WTC11 (cell line): Measurements from ENCODE around the gene ITPK1. TPM values are rescaled to one million over a fixed set of nuclear protein-coding genes. Genes with fewer than 3 reads are reported as not detected.
A peak's percentile ranks its signal among the peaks of the same experiment; 100 is the strongest.

ENCODE experiments used
- ATF3 ChIP-seq: sonication (generic); formaldehyde crosslinking; conservative IDR thresholded peaks from 2 replicates; pipeline ENCODE4 v1.8.1; 2022; ENCODE audit warnings: mild to moderate bottlenecking, missing genetic modification reagents
- CREM ChIP-seq: sonication (generic); formaldehyde crosslinking; IDR thresholded peaks from 2 replicates; pipeline ENCODE4 v1.8.1; 2022; ENCODE audit warnings: mild to moderate bottlenecking, missing genetic modification reagents, moderate library complexity
- ESRRA ChIP-seq: sonication (generic); formaldehyde crosslinking; IDR thresholded peaks from 2 replicates; pipeline ENCODE4 v1.8.1; 2022; ENCODE audit warnings: mild to moderate bottlenecking, missing genetic modification reagents, borderline replicate concordance
- FOXP4 ChIP-seq: sonication (generic); formaldehyde crosslinking; IDR thresholded peaks from 2 replicates; pipeline ENCODE4 v1.8.0; 2022; ENCODE audit warnings: mild to moderate bottlenecking, missing genetic modification reagents
- GRHL2 ChIP-seq: fragments of 250-450 bp; sonication (Bioruptor Pico); IDR thresholded peaks from 2 replicates; pipeline ENCODE4 v1.8.0; 2022; ENCODE audit warnings: mild to moderate bottlenecking, moderate library complexity; ENCODE audit not compliant: insufficient replicate concordance, severe bottlenecking
- JAZF1 ChIP-seq: fragments of 250-450 bp; sonication (Bioruptor Pico); IDR thresholded peaks from 2 replicates; pipeline ENCODE4 v1.9.0; 2021; ENCODE audit warnings: moderate library complexity, mild to moderate bottlenecking, inconsistent platforms
- MLX ChIP-seq: sonication (generic); formaldehyde crosslinking; IDR thresholded peaks from 2 replicates; pipeline ENCODE4 v1.8.1; 2023; ENCODE audit warnings: mild to moderate bottlenecking, missing genetic modification reagents, moderate library complexity
- NR2C2 ChIP-seq: sonication (generic); formaldehyde crosslinking; IDR thresholded peaks from 2 replicates; pipeline ENCODE4 v1.8.0; 2022; ENCODE audit warnings: mild to moderate bottlenecking, missing genetic modification reagents
- OVOL2 ChIP-seq: fragments of 250-450 bp; sonication (Bioruptor Pico); IDR thresholded peaks from 2 replicates; pipeline ENCODE4 v1.9.0; 2021; ENCODE audit warnings: mild to moderate bottlenecking, borderline replicate concordance
- PRDM15 ChIP-seq: sonication (generic); formaldehyde crosslinking; IDR thresholded peaks from 2 replicates; pipeline ENCODE4 v1.8.0; 2022; ENCODE audit warnings: missing genetic modification reagents
- SOX15 ChIP-seq: fragments of 250-450 bp; sonication (Bioruptor Pico); IDR thresholded peaks from 2 replicates; pipeline ENCODE4 v1.9.0; 2021; ENCODE audit warnings: mild to moderate bottlenecking
- SP1 ChIP-seq: sonication (generic); formaldehyde crosslinking; conservative IDR thresholded peaks from 2 replicates; pipeline ENCODE4 v1.8.1; 2022; ENCODE audit warnings: missing genetic modification reagents
- STAT6 ChIP-seq: sonication (generic); formaldehyde crosslinking; conservative IDR thresholded peaks from 2 replicates; pipeline ENCODE4 v1.8.1; 2023; ENCODE audit warnings: mild to moderate bottlenecking, low read depth, missing genetic modification reagents, moderate library complexity
- TCF7 ChIP-seq: sonication (generic); formaldehyde crosslinking; IDR thresholded peaks from 2 replicates; pipeline ENCODE4 v1.8.0; 2022; ENCODE audit warnings: mild to moderate bottlenecking, low read depth, missing genetic modification reagents, moderate library complexity
- USF1 ChIP-seq: sonication (generic); formaldehyde crosslinking; IDR thresholded peaks from 2 replicates; pipeline ENCODE4 v1.8.0; 2022; ENCODE audit warnings: mild to moderate bottlenecking, missing genetic modification reagents
- ZBTB21 ChIP-seq: sonication (generic); formaldehyde crosslinking; IDR thresholded peaks from 2 replicates; pipeline ENCODE4 v1.8.1; 2023; ENCODE audit warnings: mild to moderate bottlenecking, missing genetic modification reagents, borderline replicate concordance
- ZNF138 ChIP-seq: sonication (generic); formaldehyde crosslinking; conservative IDR thresholded peaks from 2 replicates; pipeline ENCODE4 v1.8.1; 2022; ENCODE audit warnings: mild to moderate bottlenecking, moderate library complexity, missing genetic modification reagents
- ZNF425 ChIP-seq: fragments of 250-450 bp; sonication (Bioruptor Pico); conservative IDR thresholded peaks from 2 replicates; pipeline ENCODE4 v1.9.0; 2021; ENCODE audit warnings: mild to moderate bottlenecking
- ZNF671 ChIP-seq: fragments of 250-450 bp; sonication (Bioruptor Pico); IDR thresholded peaks from 2 replicates; pipeline ENCODE4 v1.8.0; 2021; ENCODE audit warnings: mild to moderate bottlenecking
- ZSCAN18 ChIP-seq: fragments of 250-450 bp; sonication (Bioruptor Pico); IDR thresholded peaks from 2 replicates; pipeline ENCODE4 v2.1.2; 2022; ENCODE audit warnings: mild to moderate bottlenecking, moderate library complexity
- total RNA-seq: library from RNA; stranded (reverse); gene quantifications from 3 replicates; pipeline ENCODE4 v1.2.3, GENCODE V29; 2021

Gene ITPK1
- total RNA-seq, 1 experiment from 2014 or later = 144 TPM

GRCh38 chr14:93051600-93052546, 63.9 kb downstream of the ITPK1 start (continued):
- no peak for TF ChIP-seq PRDM15 (CRISPR knock-in tag)
- no peak for TF ChIP-seq STAT6 (CRISPR knock-in tag)
- TF ChIP-seq ZBTB21 (CRISPR knock-in tag) = no peak
- no peak for TF ChIP-seq ZNF671 (CRISPR knock-in tag)
- no peak for TF ChIP-seq ZNF425 (CRISPR knock-in tag)
- TF ChIP-seq SP1 (CRISPR knock-in tag) = peak; percentile 70
- TF ChIP-seq TCF7 (CRISPR knock-in tag) = no peak
- TF ChIP-seq USF1 (CRISPR knock-in tag) = peak; percentile 51; the same call in 1 of the 2 replicates
- TF ChIP-seq ZNF138 (CRISPR knock-in tag) = no peak; the same call in 1 of the 2 replicates
- no peak for TF ChIP-seq GRHL2
- no peak for TF ChIP-seq ESRRA (CRISPR knock-in tag)
- 0 out of 2 replicates have a peak, but pooled peaks have one; percentile 24 for TF ChIP-seq FOXP4 (CRISPR knock-in tag)
- no peak for TF ChIP-seq MLX (CRISPR knock-in tag)
- TF ChIP-seq ZSCAN18 (CRISPR knock-in tag) = no peak
- no peak for TF ChIP-seq JAZF1 (CRISPR knock-in tag)
- TF ChIP-seq CREM (CRISPR knock-in tag) = no peak
- TF ChIP-seq SOX15 (CRISPR knock-in tag) = no peak
- TF ChIP-seq NR2C2 = no peak
- no peak for TF ChIP-seq ATF3 (CRISPR knock-in tag)
- no peak for TF ChIP-seq OVOL2 (CRISPR knock-in tag)
